SH-SY5Y (cell line): Measurements from ENCODE around the gene OLFM3.

Source experiments
- GATA2 ChIP-seq: IDR thresholded peaks from 2 replicates; pipeline ENCODE4 v1.6.1; 2011; ENCODE audit warnings: mild to moderate bottlenecking, low read depth, low read length
- GATA3 ChIP-seq: IDR thresholded peaks from 2 replicates; pipeline ENCODE4 v1.6.1; 2011; ENCODE audit warnings: low read depth, mild to moderate bottlenecking, low read length, moderate library complexity

DNA sequence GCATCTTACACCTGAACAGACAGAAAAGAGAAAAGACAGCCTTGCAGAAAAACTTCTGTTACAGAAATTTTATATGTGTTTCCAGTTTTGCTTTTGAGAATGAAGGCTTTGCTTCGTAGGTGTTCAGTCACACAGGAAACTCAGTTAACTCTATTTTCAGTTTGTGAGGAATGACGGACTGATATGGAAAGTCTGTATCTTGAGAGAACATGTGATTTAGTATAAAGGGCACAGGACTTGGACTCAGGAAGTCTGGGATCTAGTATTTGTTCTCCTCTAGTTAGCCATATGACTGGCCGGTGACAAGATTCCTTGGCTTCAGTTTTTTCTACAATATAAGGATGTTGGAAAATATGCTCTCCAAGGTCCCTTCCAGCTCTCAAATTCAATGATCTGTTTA lies 149.1 kb downstream of the OLFM3 start:
- no peak for TF ChIP-seq GATA2
- no peak for TF ChIP-seq GATA3
